GM13977 (cell line): ENCODE results near the gene COQ10B.
A peak's percentile ranks its signal among the peaks of the same experiment; 100 is the strongest.

Source experiments
- DNase-seq: peaks from one replicate; pipeline ENCODE4 v3.0.0; 2012; ENCODE audit warnings: low spot score
- in situ Hi-C: fragments of 300-500 bp; cut with MboI; formaldehyde crosslinking; loops from one replicate; pipeline ENCODE4 v1.12.0; 2022; ENCODE audit warnings: low sequenced_read_pairs, low pct_unique_long_range_greater_than_20kb, mixed read lengths, inconsistent platforms; ENCODE audit not compliant: unreplicated experiment
- TF ChIP-seq, protein P1 (sequence below): IDR thresholded peaks from 2 replicates; pipeline ENCODE4 v1.5.1; 2012; ENCODE audit warnings: mild to moderate bottlenecking, control low read depth; ENCODE audit not compliant: insufficient read depth; ENCODE audit errors: extremely low read depth, missing control alignments

Gene COQ10B

DNA sequence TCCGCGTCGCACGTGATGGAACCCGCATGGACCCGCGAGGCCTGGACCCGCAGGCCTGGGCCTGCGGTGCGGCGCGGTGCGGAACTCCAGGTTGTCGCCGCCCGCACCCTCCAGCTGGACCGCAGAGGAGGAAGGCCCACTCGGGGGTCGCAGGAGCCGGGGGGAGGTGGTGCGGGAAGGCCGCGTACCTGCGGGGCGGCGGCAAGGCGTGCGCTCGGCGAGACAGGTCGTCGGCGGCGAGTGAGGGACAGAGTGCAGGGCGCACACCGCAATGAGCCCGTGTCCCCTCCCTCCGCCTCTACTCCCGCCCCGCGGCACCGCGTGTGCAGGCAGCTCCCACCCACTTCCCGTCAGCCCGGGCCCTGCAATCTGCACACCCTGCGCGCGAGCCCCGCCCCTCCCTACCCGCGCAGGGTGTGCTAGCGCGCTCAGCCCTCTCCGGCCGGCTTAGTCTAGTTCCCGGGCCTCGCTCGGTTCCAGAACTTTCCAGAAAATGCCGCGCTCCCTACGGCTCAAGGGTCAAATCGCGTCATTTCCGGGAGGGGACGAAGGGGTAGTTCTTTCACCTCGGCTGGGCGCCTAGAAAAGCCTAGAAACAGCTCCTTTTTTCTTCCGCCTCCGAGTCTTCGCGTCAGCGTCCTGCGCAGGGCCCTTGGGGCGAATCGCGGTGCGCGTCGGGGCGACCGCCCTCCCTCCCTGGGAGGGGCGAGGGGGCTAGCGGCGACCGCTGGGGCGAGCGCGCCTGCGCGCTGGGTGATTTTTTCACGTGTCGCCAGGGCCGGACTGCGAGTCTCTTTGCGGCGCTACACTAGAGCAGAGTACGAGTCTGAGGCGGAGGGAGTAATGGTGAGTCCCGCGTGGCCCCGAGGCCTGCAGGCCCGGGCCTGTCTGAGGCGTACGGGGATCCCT lies 46.5 kb downstream of the COQ10B start, which contains the start of the genes HSPD1 and HSPE1:
HSPD1 (minus strand) TSS at position 247 of the 909 bp plus-strand sequence. CDS start 992 bp downstream, outside the sequence.
HSPE1 (plus strand) TSS at position 786 of the 909 bp plus-strand sequence; CDS start at position 844, 58 bp downstream.
- in situ Hi-C loops, result no loop called here
- TF ChIP-seq, protein P1, sequence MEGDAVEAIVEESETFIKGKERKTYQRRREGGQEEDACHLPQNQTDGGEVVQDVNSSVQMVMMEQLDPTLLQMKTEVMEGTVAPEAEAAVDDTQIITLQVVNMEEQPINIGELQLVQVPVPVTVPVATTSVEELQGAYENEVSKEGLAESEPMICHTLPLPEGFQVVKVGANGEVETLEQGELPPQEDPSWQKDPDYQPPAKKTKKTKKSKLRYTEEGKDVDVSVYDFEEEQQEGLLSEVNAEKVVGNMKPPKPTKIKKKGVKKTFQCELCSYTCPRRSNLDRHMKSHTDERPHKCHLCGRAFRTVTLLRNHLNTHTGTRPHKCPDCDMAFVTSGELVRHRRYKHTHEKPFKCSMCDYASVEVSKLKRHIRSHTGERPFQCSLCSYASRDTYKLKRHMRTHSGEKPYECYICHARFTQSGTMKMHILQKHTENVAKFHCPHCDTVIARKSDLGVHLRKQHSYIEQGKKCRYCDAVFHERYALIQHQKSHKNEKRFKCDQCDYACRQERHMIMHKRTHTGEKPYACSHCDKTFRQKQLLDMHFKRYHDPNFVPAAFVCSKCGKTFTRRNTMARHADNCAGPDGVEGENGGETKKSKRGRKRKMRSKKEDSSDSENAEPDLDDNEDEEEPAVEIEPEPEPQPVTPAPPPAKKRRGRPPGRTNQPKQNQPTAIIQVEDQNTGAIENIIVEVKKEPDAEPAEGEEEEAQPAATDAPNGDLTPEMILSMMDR, result peak; percentile 85
- DNase-seq, result peak; percentile 97

DNA sequence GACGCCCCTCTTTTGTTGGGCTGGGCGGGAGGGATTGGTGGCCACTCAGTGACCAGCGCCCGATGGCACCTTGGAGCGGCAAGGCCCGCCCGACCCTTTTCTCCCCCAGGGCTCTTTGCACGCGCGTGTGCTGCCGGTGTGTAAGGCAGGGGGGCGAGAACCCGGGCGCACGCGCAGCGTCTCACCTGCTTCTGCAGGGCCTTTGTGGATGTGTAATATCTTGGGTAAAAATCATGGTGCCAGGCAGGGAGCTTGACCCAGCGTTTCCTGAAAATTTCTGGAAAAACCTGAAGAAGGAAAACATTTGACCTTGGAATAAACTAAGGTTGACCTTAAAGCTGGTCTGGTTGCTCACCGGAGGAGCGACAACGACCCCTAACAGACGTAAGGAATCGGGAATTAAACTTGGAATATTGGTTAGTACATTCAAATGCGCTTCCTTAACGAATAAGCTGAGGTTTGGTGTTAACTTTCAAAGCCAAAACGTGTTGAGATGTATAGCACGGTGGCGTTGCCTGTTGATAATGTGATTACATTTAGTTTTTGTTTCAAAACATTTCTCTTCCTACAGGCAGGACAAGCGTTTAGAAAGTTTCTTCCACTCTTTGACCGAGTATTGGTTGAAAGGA lies 47.3 kb downstream of the COQ10B start:
- TF ChIP-seq, protein P1, result no peak
- in situ Hi-C loops, result no loop called here
- DNase-seq, result peak; percentile 23

DNA sequence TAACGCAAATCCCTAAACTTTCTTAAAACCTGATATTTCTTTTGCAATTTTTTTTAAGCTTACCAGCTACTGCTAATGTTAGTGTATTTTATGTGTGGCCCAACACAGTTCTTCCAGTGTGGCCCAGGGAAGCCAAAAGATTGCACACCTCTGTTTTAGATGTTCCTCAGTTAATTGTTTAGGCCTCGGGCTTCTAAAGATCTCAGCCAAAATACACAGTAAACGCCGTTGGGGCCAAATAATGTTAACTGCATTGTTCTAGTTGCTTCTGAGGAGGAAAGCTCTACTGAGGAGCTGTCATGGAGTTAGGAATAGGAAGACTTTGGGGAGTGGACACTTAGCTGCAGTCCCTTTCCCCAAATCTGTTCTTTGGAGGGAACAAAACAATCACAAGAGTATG lies 48.8 kb downstream of the COQ10B start:
- in situ Hi-C loops, result no loop called here
- TF ChIP-seq, protein P1, result no peak
- no peak for DNase-seq

GRCh38 chr2:197502685-197503084 lies 49.3 kb downstream of the COQ10B start:
- in situ Hi-C loops, result no loop called here
- TF ChIP-seq, protein P1, result no peak
- DNase-seq, result no peak

- in situ Hi-C loops, result no loop called here
- no peak for DNase-seq
- TF ChIP-seq, protein P1, result no peak
Measured at GRCh38 chr2:197504000-197504399, 50.6 kb downstream of the COQ10B start.

DNA sequence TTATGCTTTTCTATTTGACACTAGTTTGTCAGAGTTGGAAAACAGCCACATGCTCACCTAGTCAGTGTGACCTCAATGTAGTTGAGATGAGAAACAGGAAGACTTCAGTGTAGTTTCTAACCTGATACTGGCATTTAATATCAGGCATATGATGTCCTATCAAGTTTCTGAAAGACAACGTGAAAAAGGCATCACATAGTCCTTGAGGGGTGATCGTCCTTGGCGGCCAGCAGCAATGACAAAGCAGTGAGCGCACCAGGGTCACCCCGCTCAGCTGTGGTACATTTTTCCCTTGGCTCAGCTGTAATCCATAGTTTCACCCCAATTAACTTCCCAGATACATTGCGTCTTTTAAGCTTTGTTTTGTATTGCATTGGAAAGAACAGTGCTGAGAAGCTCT lies 51.2 kb downstream of the COQ10B start:
- TF ChIP-seq, protein P1, result no peak
- no peak for DNase-seq
- in situ Hi-C loops, result no loop called here
